Astrocyte (in vitro differentiated cells and primary cell): ENCODE results near the gene SRSF7. TPM values are rescaled to one million over a fixed set of nuclear protein-coding genes. Genes with fewer than 3 reads are reported as not detected.
A peak's percentile ranks its signal among the peaks of the same experiment; 100 is the strongest.

ENCODE experiments used
- DNase-seq: peaks from one replicate; pipeline ENCODE4 v3.0.0-alpha.2; 2010; ENCODE audit warnings: low read depth
- FAIRE-seq: peaks from 2 replicates; lab custom pipeline; 2011; peaks lifted over from hg19 to GRCh38; lab: Jason Lieb, UNC
- H2AFZ ChIP-seq: 2 replicates; pipeline ENCODE4 v1.6.0; 2012; ENCODE audit warnings: low read depth, low read length, inconsistent platforms
- H3K27ac ChIP-seq: 2 replicates; pipeline ENCODE4 v1.5.1; 2011; ENCODE audit warnings: low read depth, low read length, inconsistent platforms
- H3K27me3 ChIP-seq: 2 replicates; pipeline ENCODE4 v1.6.0; 2011; ENCODE audit warnings: low read length, inconsistent platforms; ENCODE audit not compliant: insufficient read depth
- H3K36me3 ChIP-seq: 2 replicates; pipeline ENCODE4 v1.5.1; 2011; ENCODE audit warnings: low read length, inconsistent platforms; ENCODE audit not compliant: insufficient read depth
- H3K4me1 ChIP-seq: 2 replicates; pipeline ENCODE4 v1.5.1; 2011; ENCODE audit warnings: low read length, inconsistent platforms; ENCODE audit not compliant: insufficient read depth
- H3K4me2 ChIP-seq: 2 replicates; pipeline ENCODE4 v1.6.0; 2012; ENCODE audit warnings: low read length, inconsistent platforms
- H3K4me3 ChIP-seq: 2 replicates; pipeline ENCODE4 v1.5.1; 2011; ENCODE audit warnings: low read depth, mild to moderate bottlenecking, low read length, inconsistent platforms; ENCODE audit not compliant: insufficient read depth
- H3K79me2 ChIP-seq: 2 replicates; pipeline ENCODE4 v1.6.0; 2012; ENCODE audit warnings: mild to moderate bottlenecking, low read length, inconsistent platforms; ENCODE audit not compliant: insufficient read depth
- H3K9ac ChIP-seq: 2 replicates; pipeline ENCODE4 v1.6.0; 2012; ENCODE audit warnings: mild to moderate bottlenecking, low read length, inconsistent platforms
- H3K9me3 ChIP-seq: 2 replicates; pipeline ENCODE4 v1.5.1; 2012; ENCODE audit warnings: low read depth, mild to moderate bottlenecking, low read length, inconsistent platforms; ENCODE audit not compliant: insufficient read depth
- H4K20me1 ChIP-seq: 2 replicates; pipeline ENCODE4 v1.6.0; 2012; ENCODE audit warnings: low read length, inconsistent platforms; ENCODE audit not compliant: insufficient read depth
- H3K27ac Mint-ChIP-seq: one replicate; pipeline ENCODE4 v1.8.0; 2021; ENCODE audit warnings: mild to moderate bottlenecking, mixed read lengths; ENCODE audit not compliant: unreplicated experiment
- H3K27me3 Mint-ChIP-seq: one replicate; pipeline ENCODE4 v1.8.0; 2021; ENCODE audit warnings: low read depth, mixed read lengths; ENCODE audit not compliant: unreplicated experiment
- H3K36me3 Mint-ChIP-seq: one replicate; pipeline ENCODE4 v1.8.0; 2021; ENCODE audit warnings: low read depth, mixed read lengths; ENCODE audit not compliant: unreplicated experiment
- H3K4me1 Mint-ChIP-seq: one replicate; pipeline ENCODE4 v1.8.0; 2021; ENCODE audit warnings: low read depth, mixed read lengths; ENCODE audit not compliant: unreplicated experiment
- H3K4me3 Mint-ChIP-seq: one replicate; pipeline ENCODE4 v1.8.0; 2021; ENCODE audit warnings: mild to moderate bottlenecking, moderate library complexity, mixed read lengths; ENCODE audit not compliant: unreplicated experiment
- H3K9me3 Mint-ChIP-seq: one replicate; pipeline ENCODE4 v1.8.0; 2021; ENCODE audit warnings: mild to moderate bottlenecking, mixed read lengths; ENCODE audit not compliant: unreplicated experiment
- EZH2 ChIP-seq: IDR thresholded peaks from 2 replicates; pipeline ENCODE4 v1.6.1; 2012; ENCODE audit warnings: mild to moderate bottlenecking, low read length, inconsistent platforms; ENCODE audit not compliant: insufficient read depth
- total RNA-seq: library from RNA; stranded (reverse); gene quantifications from 2 replicates; pipeline ENCODE4 v1.2.1, GENCODE V29; 2021
- TF ChIP-seq, protein P1 (sequence below): IDR thresholded peaks from 2 replicates; pipeline ENCODE4 v1.5.1; 2011; ENCODE audit warnings: low read depth, mild to moderate bottlenecking, inconsistent platforms, low read length, moderate library complexity; ENCODE audit not compliant: insufficient read depth

Gene SRSF7
- total RNA-seq, 1 donor from 2014 or later, result 120 TPM

DNA sequence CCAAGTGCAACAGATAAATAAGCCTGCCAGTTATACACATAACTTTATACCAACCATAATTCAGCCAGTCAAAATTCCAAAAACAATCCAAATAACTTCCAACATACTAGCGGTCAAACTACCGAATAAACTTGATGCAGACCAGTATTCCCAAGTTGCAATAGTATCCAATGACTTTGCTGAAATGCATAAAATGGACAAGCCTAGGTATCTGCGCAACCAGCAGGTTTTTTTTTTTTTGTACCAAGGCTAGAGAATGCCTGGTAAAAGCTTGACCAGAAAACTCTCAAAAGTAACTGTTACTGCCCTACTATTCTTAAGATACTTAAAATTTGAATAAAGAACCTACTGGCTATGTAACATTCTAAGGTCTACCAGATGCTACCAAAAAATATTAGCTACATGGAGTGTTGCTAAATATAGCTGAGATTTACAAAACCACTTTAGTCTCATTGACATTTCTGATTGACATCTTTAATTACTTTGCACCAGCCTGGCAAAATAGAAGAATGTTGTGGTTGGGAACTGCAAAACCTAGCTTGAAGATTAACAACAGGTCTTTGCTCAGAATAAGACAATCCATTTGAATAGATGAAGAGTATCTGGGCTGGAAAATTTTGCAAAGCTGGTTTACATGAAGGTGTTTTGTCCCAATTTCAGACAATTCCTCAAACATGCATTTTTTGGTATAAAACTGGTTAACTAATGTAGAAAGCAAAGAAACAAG is 7.3 kb downstream of the SRSF7 start:
- Mint-ChIP-seq H3K4me3 (peak overlapping the region; percentile 5), H3K27ac (no peak overlapping the region)

DNA sequence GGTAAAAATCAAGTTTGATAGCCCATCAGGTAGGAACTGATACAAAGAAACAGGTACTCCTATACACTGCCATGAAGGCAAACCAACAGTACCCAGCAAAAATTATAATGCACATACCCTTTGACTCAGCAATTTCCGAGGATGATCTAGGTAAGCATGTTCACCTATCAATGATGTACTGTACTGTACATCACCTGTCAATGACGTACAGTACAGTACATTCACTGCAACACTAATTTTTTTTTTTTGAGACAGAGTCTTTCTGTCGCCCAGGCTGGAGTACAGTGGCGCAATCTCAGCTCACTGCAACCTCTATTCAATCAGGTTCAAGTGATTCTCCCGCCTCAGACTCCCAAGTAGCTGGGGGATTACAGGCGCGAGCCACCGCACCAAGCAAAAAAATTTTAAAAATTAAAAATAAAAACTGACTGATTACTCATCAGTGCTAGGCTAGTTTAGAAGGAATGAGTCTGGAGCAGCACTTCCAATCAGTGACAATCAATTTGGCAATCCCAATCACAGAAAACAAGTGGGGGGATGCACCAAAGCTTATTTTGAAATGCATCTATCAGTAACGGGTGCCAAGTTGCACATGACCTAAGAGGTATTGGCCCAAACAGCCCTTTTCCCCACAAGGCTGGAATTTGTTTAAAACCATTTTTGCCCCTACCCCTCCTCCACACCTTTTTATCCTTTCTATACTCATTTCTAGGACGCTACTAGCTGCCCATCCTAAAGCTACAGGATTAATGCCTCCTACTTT is 8.2 kb downstream of the SRSF7 start:
- H3K27ac Mint-ChIP-seq, result no peak overlapping the region
- no peak overlapping the region for H3K4me3 Mint-ChIP-seq
- Histone ChIP-seq H3K9me3 (no peaks in the 10 kb centered on the region), H3K36me3 (peaks cover 49% of the 10 kb centered on the region), H3K4me3 (no peak overlapping the region), H3K27me3 (no peaks in the 10 kb centered on the region), H4K20me1 (peaks cover 80% of the 10 kb centered on the region), H2AFZ (no peak overlapping the region), H3K9ac (no peak overlapping the region), H3K4me1 (peaks cover under 1% of the 10 kb centered on the region), H3K4me2 (no peak overlapping the region), H3K79me2 (peaks cover 70% of the 10 kb centered on the region), H3K27ac (no peak overlapping the region)
- H3K36me3 Mint-ChIP-seq, result peaks cover 23% of the 10 kb centered on the region
- peaks cover 26% of the 10 kb centered on the region for H3K4me1 Mint-ChIP-seq
- no peaks in the 10 kb centered on the region for H3K27me3 Mint-ChIP-seq
- H3K9me3 Mint-ChIP-seq, result no peaks in the 10 kb centered on the region
- no peak for FAIRE-seq
- TF ChIP-seq, protein P1, sequence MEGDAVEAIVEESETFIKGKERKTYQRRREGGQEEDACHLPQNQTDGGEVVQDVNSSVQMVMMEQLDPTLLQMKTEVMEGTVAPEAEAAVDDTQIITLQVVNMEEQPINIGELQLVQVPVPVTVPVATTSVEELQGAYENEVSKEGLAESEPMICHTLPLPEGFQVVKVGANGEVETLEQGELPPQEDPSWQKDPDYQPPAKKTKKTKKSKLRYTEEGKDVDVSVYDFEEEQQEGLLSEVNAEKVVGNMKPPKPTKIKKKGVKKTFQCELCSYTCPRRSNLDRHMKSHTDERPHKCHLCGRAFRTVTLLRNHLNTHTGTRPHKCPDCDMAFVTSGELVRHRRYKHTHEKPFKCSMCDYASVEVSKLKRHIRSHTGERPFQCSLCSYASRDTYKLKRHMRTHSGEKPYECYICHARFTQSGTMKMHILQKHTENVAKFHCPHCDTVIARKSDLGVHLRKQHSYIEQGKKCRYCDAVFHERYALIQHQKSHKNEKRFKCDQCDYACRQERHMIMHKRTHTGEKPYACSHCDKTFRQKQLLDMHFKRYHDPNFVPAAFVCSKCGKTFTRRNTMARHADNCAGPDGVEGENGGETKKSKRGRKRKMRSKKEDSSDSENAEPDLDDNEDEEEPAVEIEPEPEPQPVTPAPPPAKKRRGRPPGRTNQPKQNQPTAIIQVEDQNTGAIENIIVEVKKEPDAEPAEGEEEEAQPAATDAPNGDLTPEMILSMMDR, result no peak
- TF ChIP-seq EZH2, result no peak
- no peak for DNase-seq

More for the DNA sequence above, 7.3 kb downstream of the SRSF7 start:
- no peak for DNase-seq
- Histone ChIP-seq H4K20me1 (peaks cover 82% of the 10 kb centered on the region), H3K4me1 (peaks cover 5% of the 10 kb centered on the region), H3K4me3 (no peak overlapping the region), H3K27me3 (no peaks in the 10 kb centered on the region), H3K9ac (no peak overlapping the region), H3K79me2 (peaks cover 78% of the 10 kb centered on the region), H2AFZ (no peak overlapping the region), H3K27ac (no peak overlapping the region), H3K4me2 (no peak overlapping the region), H3K9me3 (no peaks in the 10 kb centered on the region), H3K36me3 (peaks cover 57% of the 10 kb centered on the region)
- Mint-ChIP-seq H3K27me3 (no peaks in the 10 kb centered on the region), H3K4me1 (peaks cover 29% of the 10 kb centered on the region), H3K36me3 (peaks cover 24% of the 10 kb centered on the region), H3K9me3 (no peaks in the 10 kb centered on the region)
- TF ChIP-seq, protein P1, result no peak
- TF ChIP-seq EZH2, result no peak
- FAIRE-seq, result no peak
